ENCODE data around the gene RADIL.

DNA sequence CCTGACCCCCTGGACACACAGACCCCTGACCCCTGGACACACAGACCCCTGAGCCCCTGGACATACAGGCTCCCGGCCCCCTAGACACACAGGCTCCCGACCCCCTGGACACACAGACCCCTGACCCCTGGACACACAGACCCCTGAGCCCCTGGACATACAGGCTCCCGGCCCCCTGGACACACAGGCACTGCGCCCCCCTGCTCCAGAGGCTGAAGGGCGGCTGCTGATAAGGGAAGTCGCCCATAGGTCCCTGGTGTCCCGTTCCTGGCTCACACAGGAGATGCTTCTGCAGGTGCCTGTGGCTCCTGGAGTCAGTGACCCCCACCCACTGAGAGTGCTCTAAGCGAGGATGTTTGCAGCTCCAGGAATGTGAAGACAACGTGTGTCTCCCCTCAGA lies 111.8 kb downstream of the RADIL start:
- TF ChIP-seq SIN3A (IDR thresholded peaks at IDR 0.05; ENCODE audit: borderline replicate concordance, insufficient read depth, low read length) (no peak), POLR2AphosphoS5 (IDR thresholded peaks at IDR 0.05; ENCODE audit: low read depth, low read length) (no peak), TAF1 (IDR thresholded peaks at IDR 0.05; ENCODE audit: borderline replicate concordance, insufficient read depth, low read length) (no peak)
- TF ChIP-seq, protein P1, sequence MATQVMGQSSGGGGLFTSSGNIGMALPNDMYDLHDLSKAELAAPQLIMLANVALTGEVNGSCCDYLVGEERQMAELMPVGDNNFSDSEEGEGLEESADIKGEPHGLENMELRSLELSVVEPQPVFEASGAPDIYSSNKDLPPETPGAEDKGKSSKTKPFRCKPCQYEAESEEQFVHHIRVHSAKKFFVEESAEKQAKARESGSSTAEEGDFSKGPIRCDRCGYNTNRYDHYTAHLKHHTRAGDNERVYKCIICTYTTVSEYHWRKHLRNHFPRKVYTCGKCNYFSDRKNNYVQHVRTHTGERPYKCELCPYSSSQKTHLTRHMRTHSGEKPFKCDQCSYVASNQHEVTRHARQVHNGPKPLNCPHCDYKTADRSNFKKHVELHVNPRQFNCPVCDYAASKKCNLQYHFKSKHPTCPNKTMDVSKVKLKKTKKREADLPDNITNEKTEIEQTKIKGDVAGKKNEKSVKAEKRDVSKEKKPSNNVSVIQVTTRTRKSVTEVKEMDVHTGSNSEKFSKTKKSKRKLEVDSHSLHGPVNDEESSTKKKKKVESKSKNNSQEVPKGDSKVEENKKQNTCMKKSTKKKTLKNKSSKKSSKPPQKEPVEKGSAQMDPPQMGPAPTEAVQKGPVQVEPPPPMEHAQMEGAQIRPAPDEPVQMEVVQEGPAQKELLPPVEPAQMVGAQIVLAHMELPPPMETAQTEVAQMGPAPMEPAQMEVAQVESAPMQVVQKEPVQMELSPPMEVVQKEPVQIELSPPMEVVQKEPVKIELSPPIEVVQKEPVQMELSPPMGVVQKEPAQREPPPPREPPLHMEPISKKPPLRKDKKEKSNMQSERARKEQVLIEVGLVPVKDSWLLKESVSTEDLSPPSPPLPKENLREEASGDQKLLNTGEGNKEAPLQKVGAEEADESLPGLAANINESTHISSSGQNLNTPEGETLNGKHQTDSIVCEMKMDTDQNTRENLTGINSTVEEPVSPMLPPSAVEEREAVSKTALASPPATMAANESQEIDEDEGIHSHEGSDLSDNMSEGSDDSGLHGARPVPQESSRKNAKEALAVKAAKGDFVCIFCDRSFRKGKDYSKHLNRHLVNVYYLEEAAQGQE (IDR thresholded peaks at IDR 0.05; ENCODE audit: insufficient read depth in 1 of 2, low read depth in 2 of 2, low read length in 2 of 2): no peak
